ENCODE data around the gene ATP6V1E1. TPM values are rescaled to one million over a fixed set of nuclear protein-coding genes. Genes with fewer than 3 reads are reported as not detected.

ATP6V1E1 gene
- total and polyA plus RNA-seq, 10 of the 15 experiments (the other 5 are each of a cell fraction or from before 2014, with no cell fraction given): 66.7 to 128 (median 87.9) TPM

DNA sequence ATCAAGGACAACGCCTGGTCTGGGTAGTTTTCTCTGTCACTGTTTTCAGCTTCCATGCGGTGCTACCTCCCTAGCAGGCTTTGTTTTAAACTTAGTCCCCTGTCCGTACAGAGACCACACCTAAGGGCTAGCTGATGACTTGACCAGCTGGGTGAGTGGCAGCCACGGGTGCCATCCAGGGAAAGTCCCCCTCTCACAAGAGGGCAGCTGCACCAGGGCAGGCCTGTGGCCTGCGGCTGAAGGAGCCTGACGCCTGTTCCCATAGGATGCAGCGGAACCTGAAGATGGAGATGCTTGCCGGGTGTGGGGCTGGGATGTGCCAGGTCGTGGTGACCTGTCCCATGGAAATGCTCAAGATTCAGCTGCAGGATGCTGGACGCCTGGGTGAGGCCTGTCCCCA is 45.4 kb downstream of the ATP6V1E1 start:
- ChIA-PET SMC1A (ENCODE audit: uncharacterized antibody, unreplicated experiment) (no interaction called here), RAD21 (ENCODE audit: unreplicated experiment) (no interaction called here), POLR2A (no interaction called here), CTCF (no interaction called here)
- FAIRE-seq (no peak), ATAC-seq (no peak), DNase-seq (ENCODE audit: low read depth, low spot score) (no peak)
- H4K20me1 ChIP-seq (ENCODE audit: control insufficient read depth, insufficient read depth): no peaks in the 10 kb centered on the region
- H3K9me3 ChIP-seq (replicated peaks; ENCODE audit: control insufficient read depth, insufficient read depth, low read length): no peaks in the 10 kb centered on the region
- intact Hi-C loops (cut with micrococcal nuclease; ENCODE audit: unreplicated experiment) (no loop called here), in situ Hi-C loops (cut with MboI) (no loop called here)
- H3K4me2 ChIP-seq (ENCODE audit: control insufficient read depth, insufficient read depth): no peak overlapping the region
- no peak overlapping the region for H2AFZ ChIP-seq (ENCODE audit: control insufficient read depth, low read depth, low read length)
- no TSS peak for BruUV-seq (replicated peaks)
- WGBS (ENCODE audit: insufficient coverage, insufficient replicate concordance, low lambda C conversion rate, missing lambda C conversion rate): 60% methylated on average over 10 of the region's 10 CpGs
- H3K27me3 ChIP-seq (replicated peaks in 1 of 2; ENCODE audit: control insufficient read depth in 2 of 2, insufficient read depth in 2 of 2, low read length in 1 of 2): no peaks in the 10 kb centered on the region; a peak in 2 of 4 replicates
- no peaks in the 10 kb centered on the region; a peak in 1 of 4 replicates for H3K36me3 ChIP-seq (ENCODE audit: control insufficient read depth in 2 of 2, insufficient read depth in 2 of 2, low read length in 1 of 2)
- no peaks in the 10 kb centered on the region for H3K4me1 ChIP-seq (ENCODE audit: control insufficient read depth, insufficient read depth, low read length)
- H3K79me2 ChIP-seq (ENCODE audit: control insufficient read depth, insufficient read depth, low read length): no peaks in the 10 kb centered on the region
- no peak for TF ChIP-seq ZNF274 (IDR thresholded peaks at IDR 0.05; ENCODE audit: insufficient read depth, insufficient read length)
- TF ChIP-seq ZNF687 (IDR thresholded peaks at IDR 0.05): no peak
- no peak for TF ChIP-seq MLLT1 (IDR thresholded peaks at IDR 0.05)
- no peak overlapping the region for H3K27ac ChIP-seq (ENCODE audit: control insufficient read depth, insufficient read depth)
- no peak overlapping the region for H3K4me3 ChIP-seq
- no peak overlapping the region for H3K9ac ChIP-seq (ENCODE audit: control insufficient read depth, insufficient read depth, low read length)

Measured in GM12878 (cell line).